SK-N-SH (cell line): Measurements from ENCODE around the gene VPS26A. TPM values are rescaled to one million over a fixed set of nuclear protein-coding genes. Genes with fewer than 3 reads are reported as not detected.
A peak's percentile ranks its signal among the peaks of the same experiment; 100 is the strongest.

Source experiments
- CTCF ChIA-PET: fragments of 300-600, 350-600 bp; formaldehyde crosslinking; extraction: SDS; loops from one replicate; lab custom pipeline; 2021; lab: Yijun Ruan, JAX
- POLR2A ChIA-PET: fragments of 350-600 bp; sonication (Branson Sonifier 250); formaldehyde crosslinking; extraction: SDS; loops from one replicate; lab custom pipeline; 2020; ENCODE audit warnings: antibody characterized with exemption, inconsistent platforms; lab: Yijun Ruan, JAX
- DNase-seq: peaks from one replicate; pipeline ENCODE4 v3.0.0; 2012
- H2AFZ ChIP-seq: fragments of 200-600 bp; sonication (generic); 2 replicates; pipeline ENCODE4 v1.8.1; 2016; ENCODE audit warnings: antibody characterized with exemption, mild to moderate bottlenecking, low read depth
- H3F3A ChIP-seq: fragments of 200-600 bp; sonication (generic); replicated peaks from 2 replicates; pipeline ENCODE3; 2016; ENCODE audit warnings: antibody characterized with exemption, mild to moderate bottlenecking; ENCODE audit not compliant: insufficient read depth
- H3K27ac ChIP-seq, 2 experiments: fragments of 200-500 bp in 1 of 2; fragments of 200-600 bp in 1 of 2; sonication (Bioruptor generic) in 1 of 2; sonication (generic), shearing (Covaris generic) in 1 of 2; 2 replicates each; pipeline versions ENCODE4 v1.5.1 to v1.6.1; 2014 to 2016; ENCODE audit warnings: low read depth in 2 of 2, inconsistent platforms in 1 of 2, low read length in 1 of 2, mild to moderate bottlenecking in 1 of 2, mixed read lengths in 1 of 2
- H3K27me3 ChIP-seq: fragments of 200-600 bp; sonication (generic), shearing (Covaris generic); 2 replicates; pipeline ENCODE4 v1.6.1; 2016; ENCODE audit warnings: mixed run types; ENCODE audit not compliant: insufficient read depth
- H3K36me3 ChIP-seq, 2 experiments: fragments of 200-500 bp in 1 of 2; fragments of 200-600 bp in 1 of 2; sonication (Bioruptor generic) in 1 of 2; sonication (generic) in 1 of 2; replicated peaks in 1 of 2; 2 replicates each; pipeline versions ENCODE3 to v1.5.1; 2014 to 2016; ENCODE audit warnings: low read length in 1 of 2, mild to moderate bottlenecking in 1 of 2; ENCODE audit not compliant: insufficient read depth in 2 of 2, control insufficient read depth in 1 of 2
- H3K4me1 ChIP-seq, 2 experiments: fragments of 200-500 bp in 1 of 2; fragments of 200-600 bp in 1 of 2; sonication (Bioruptor generic) in 1 of 2; sonication (generic), shearing (Covaris generic) in 1 of 2; 2 replicates each; pipeline versions ENCODE4 v1.5.1 to v1.6.1; 2014 to 2016; ENCODE audit warnings: low read depth in 1 of 2, low read length in 1 of 2, mixed run types in 1 of 2; ENCODE audit not compliant: insufficient read depth in 2 of 2, control insufficient read depth in 1 of 2
- H3K4me2 ChIP-seq: fragments of 200-600 bp; sonication (generic), shearing (Covaris generic); 2 replicates; pipeline ENCODE4 v1.6.1; 2017; ENCODE audit warnings: mixed run types
- H3K4me3 ChIP-seq, 2 experiments: fragments of 200-500 bp in 1 of 2; fragments of 200-600 bp in 1 of 2; sonication (Bioruptor generic) in 1 of 2; sonication (generic), shearing (Covaris generic) in 1 of 2; 2 replicates each; pipeline versions ENCODE4 v1.5.1 to v1.8.1; 2014 to 2016; ENCODE audit warnings: low read depth in 2 of 2, inconsistent platforms in 1 of 2, low read length in 1 of 2, mild to moderate bottlenecking in 1 of 2, mixed read lengths in 1 of 2, moderate library complexity in 1 of 2
- H3K79me2 ChIP-seq: fragments of 200-600 bp; sonication (generic); 2 replicates; pipeline ENCODE4 v1.8.1; 2017; ENCODE audit warnings: mild to moderate bottlenecking; ENCODE audit not compliant: insufficient read depth
- H3K9ac ChIP-seq: fragments of 200-600 bp; sonication (generic); 2 replicates; pipeline ENCODE4 v1.6.1; 2017; ENCODE audit warnings: mixed run types
- H3K9me2 ChIP-seq: fragments of 200-600 bp; sonication (generic); 2 replicates; pipeline ENCODE4 v1.6.1; 2017; ENCODE audit warnings: mixed run types
- H3K9me3 ChIP-seq: fragments of 200-600 bp; sonication (generic); 2 replicates; pipeline ENCODE4 v1.6.1; 2017; ENCODE audit warnings: mixed run types, mild to moderate bottlenecking, moderate library complexity
- H4K20me1 ChIP-seq: fragments of 200-600 bp; sonication (generic); 2 replicates; pipeline ENCODE4 v1.6.1; 2017; ENCODE audit warnings: mild to moderate bottlenecking, mixed run types; ENCODE audit not compliant: insufficient read depth
- CHD2 ChIP-seq: fragments of 150-350 bp; IDR thresholded peaks from 2 replicates; pipeline ENCODE4 v1.6.1; 2018; ENCODE audit warnings: low read length; ENCODE audit not compliant: partially characterized antibody
- ELF1 ChIP-seq: IDR thresholded peaks from 2 replicates; pipeline ENCODE4 v1.4.0; 2012
- EP300 ChIP-seq, 2 experiments: IDR thresholded peaks; 2 replicates each; pipeline versions ENCODE4 v1.4.0 to v1.6.1; 2012; ENCODE audit warnings: borderline replicate concordance in 1 of 2, low read depth in 1 of 2, low read length in 1 of 2
- FOXJ3 ChIP-seq: sonication (generic); formaldehyde crosslinking; IDR thresholded peaks from 2 replicates; pipeline ENCODE4 v1.5.1; 2020; ENCODE audit warnings: mild to moderate bottlenecking, missing genetic modification reagents
- GABPA ChIP-seq: IDR thresholded peaks from 2 replicates; pipeline ENCODE4 v1.4.0; 2012; ENCODE audit warnings: low read depth, mild to moderate bottlenecking
- GATA2 ChIP-seq: sonication (generic); formaldehyde crosslinking; IDR thresholded peaks from 2 replicates; pipeline ENCODE4 v1.5.0; 2020; ENCODE audit warnings: mild to moderate bottlenecking, missing genetic modification reagents
- JUND ChIP-seq: IDR thresholded peaks from 2 replicates; pipeline ENCODE4 v1.4.0; 2012
- MEF2A ChIP-seq: IDR thresholded peaks from 2 replicates; pipeline ENCODE4 v1.4.0; 2012; ENCODE audit warnings: low read depth, borderline replicate concordance
- MXI1 ChIP-seq: IDR thresholded peaks from 2 replicates; pipeline ENCODE4 v1.6.1; 2012; ENCODE audit warnings: mild to moderate bottlenecking, low read depth, low read length, improper control_type of control experiment
- NFIC ChIP-seq: IDR thresholded peaks from 2 replicates; pipeline ENCODE4 v1.4.0; 2012; ENCODE audit warnings: borderline replicate concordance
- NRF1 ChIP-seq: IDR thresholded peaks from 2 replicates; pipeline ENCODE4 v1.6.1; 2012; ENCODE audit warnings: low read depth, mild to moderate bottlenecking, low read length
- POLR2AphosphoS5 ChIP-seq: IDR thresholded peaks from 2 replicates; pipeline ENCODE4 v1.6.1; 2012; ENCODE audit warnings: low read depth, low read length
- RAD21 ChIP-seq: IDR thresholded peaks from 2 replicates; pipeline ENCODE4 v1.6.1; 2012; ENCODE audit warnings: mild to moderate bottlenecking, low read length
- TAF1 ChIP-seq: IDR thresholded peaks from 2 replicates; pipeline ENCODE4 v1.6.1; 2012; ENCODE audit warnings: low read depth, mild to moderate bottlenecking, low read length, moderate library complexity, borderline replicate concordance
- TCF12 ChIP-seq: IDR thresholded peaks from 2 replicates; pipeline ENCODE4 v1.4.0; 2012
- TEAD4 ChIP-seq: IDR thresholded peaks from 2 replicates; pipeline ENCODE4 v1.4.0; 2012; ENCODE audit warnings: mild to moderate bottlenecking, borderline replicate concordance; ENCODE audit not compliant: insufficient read depth
- YY1 ChIP-seq: IDR thresholded peaks from 2 replicates; pipeline ENCODE4 v1.4.0; 2012; ENCODE audit warnings: low read depth, mild to moderate bottlenecking
- WGBS: methylation state at CpG from one replicate; pipeline ENCODE4 v1.1.6; 2017; ENCODE audit warnings: low lambda C conversion rate; 5-methylcytosine and 5-hydroxymethylcytosine counted together
- polyA plus RNA-seq, 3 experiments: library from polyadenylated mRNA; depleted of rRNA; stranded (reverse); fragments of >200 nt; gene quantifications; 2 replicates each; pipeline ENCODE4 v1.2.3, GENCODE V29; 2012
- TF ChIP-seq, protein P1 (sequence below): IDR thresholded peaks from 2 replicates; pipeline ENCODE4 v1.4.0; 2012; ENCODE audit warnings: low read depth, borderline replicate concordance
- TF ChIP-seq, protein P2 (sequence below): fragments of 150-350 bp; IDR thresholded peaks from 2 replicates; pipeline ENCODE4 v1.6.1; 2016; ENCODE audit warnings: mild to moderate bottlenecking, low read depth, low read length
- TF ChIP-seq, protein P3 (sequence below): fragments of 150-350 bp; IDR thresholded peaks from 2 replicates; pipeline ENCODE4 v1.6.1; 2017; ENCODE audit warnings: antibody characterized with exemption, low read length, low read depth, borderline replicate concordance
- TF ChIP-seq, protein P4 (sequence below): IDR thresholded peaks from 2 replicates; pipeline ENCODE4 v1.4.0; 2012; ENCODE audit warnings: low read depth, borderline replicate concordance
- TF ChIP-seq, protein P5 (sequence below): IDR thresholded peaks from 2 replicates; pipeline ENCODE4 v1.4.0; 2012; ENCODE audit warnings: low read depth

Gene VPS26A
- polyA plus RNA-seq, 1 of the 3 experiments (the other 2 are of a cell fraction) = 10.6 TPM

DNA sequence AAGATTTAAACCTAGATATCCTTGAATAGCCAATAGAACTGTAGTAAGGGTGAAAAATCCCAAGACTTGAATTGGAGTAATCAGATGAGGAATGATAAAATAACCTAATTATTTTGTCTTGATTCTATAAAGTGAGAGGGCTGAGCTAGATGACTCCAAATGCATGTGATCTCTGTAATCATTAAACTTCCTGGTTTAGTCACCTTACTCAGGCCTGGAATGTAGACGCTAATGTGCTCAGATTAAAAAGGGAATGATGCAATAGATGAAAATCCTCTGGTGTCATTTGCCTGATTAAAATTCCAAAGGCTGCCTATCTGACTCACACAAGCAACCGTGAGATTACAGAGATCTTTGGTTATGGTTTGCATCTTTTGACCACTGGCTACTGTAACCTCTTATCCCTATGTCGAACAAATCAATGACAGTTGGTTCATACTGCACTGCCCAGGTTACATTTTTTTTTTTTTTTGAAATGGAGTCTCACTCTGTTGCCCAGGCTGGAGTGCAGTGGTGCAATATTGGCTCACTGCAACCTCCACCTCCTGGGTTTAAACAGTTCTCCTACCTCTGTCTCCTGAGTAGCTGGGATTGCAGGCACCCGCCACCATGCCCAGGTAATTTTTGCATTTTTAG, 93.3 kb downstream of the VPS26A start:
- Histone ChIP-seq H4K20me1 (no peaks in the 10 kb centered on the region), H3F3A (no peaks in the 10 kb centered on the region), H3K4me3 (no peak overlapping the region), H3K4me2 (no peak overlapping the region), H3K27me3 (no peaks in the 10 kb centered on the region), H3K9ac (no peak overlapping the region; the same call in 1 of the 2 replicates), H3K9me3 (no peaks in the 10 kb centered on the region), H3K9me2 (no peaks in the 10 kb centered on the region), H3K4me1 (peaks cover 0 to 19% of the 10 kb centered on the region in 2 experiments; a peak in 1 of 4 replicates), H2AFZ (no peak overlapping the region), H3K27ac (peak overlapping the region in 1 of 2 experiments; percentile 44; a peak in 2 of 4 replicates), H3K36me3 (no peaks in the 10 kb centered on the region), H3K79me2 (no peaks in the 10 kb centered on the region)
- POLR2A ChIA-PET = no interaction called here
- no peak for DNase-seq
- whole genome bisulfite sequencing = 38% methylated on average over 4 of the region's 4 CpGs
- CTCF ChIA-PET = interaction anchor here (1.2 to 2.0 kb wide), 2 partner anchors 15 to 191 kb away, joined by 4 read pairs; no protein-coding TSS in a partner anchor
- TF ChIP-seq JUND (no peak), NFIC (no peak), GATA2 (CRISPR knock-in tag) (no peak), GABPA (no peak), MXI1 (no peak), YY1 (no peak), TEAD4 (peak; percentile 17; the same call in 1 of the 2 replicates), CHD2 (no peak), TAF1 (no peak), ELF1 (no peak; the same call in 1 of the 2 replicates), TCF12 (0 out of 2 replicates have a peak, but pooled peaks have one; percentile 9)
- TF ChIP-seq, protein P1, sequence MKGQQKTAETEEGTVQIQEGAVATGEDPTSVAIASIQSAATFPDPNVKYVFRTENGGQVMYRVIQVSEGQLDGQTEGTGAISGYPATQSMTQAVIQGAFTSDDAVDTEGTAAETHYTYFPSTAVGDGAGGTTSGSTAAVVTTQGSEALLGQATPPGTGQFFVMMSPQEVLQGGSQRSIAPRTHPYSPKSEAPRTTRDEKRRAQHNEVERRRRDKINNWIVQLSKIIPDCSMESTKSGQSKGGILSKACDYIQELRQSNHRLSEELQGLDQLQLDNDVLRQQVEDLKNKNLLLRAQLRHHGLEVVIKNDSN = no peak

DNA sequence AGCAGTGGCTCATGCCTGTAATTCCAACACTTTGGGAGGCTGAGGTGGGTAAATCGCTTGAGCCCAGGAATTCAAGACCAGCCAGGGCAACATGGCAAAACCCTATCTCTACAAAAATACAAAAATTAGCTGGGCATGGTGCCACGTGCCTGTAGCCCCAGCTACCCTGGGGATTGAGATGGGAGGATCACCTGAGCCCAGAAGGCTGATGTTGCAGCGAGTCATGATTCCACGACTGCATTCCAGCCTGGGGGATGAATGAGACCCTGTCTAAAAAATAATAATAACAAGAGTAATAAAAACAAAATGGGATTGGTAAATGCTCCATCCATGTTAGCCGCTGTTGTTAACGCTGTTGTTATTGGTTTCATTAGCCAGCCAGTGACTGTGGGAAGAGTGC, 94.9 kb downstream of the VPS26A start:
- DNase-seq = no peak
- H3K9me3 ChIP-seq = no peaks in the 10 kb centered on the region
- 91% methylated on average over 6 of the region's 6 CpGs for whole genome bisulfite sequencing
- TF ChIP-seq, protein P2, sequence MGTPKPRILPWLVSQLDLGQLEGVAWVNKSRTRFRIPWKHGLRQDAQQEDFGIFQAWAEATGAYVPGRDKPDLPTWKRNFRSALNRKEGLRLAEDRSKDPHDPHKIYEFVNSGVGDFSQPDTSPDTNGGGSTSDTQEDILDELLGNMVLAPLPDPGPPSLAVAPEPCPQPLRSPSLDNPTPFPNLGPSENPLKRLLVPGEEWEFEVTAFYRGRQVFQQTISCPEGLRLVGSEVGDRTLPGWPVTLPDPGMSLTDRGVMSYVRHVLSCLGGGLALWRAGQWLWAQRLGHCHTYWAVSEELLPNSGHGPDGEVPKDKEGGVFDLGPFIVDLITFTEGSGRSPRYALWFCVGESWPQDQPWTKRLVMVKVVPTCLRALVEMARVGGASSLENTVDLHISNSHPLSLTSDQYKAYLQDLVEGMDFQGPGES = no peak
- TF ChIP-seq RAD21 = no peak
- TF ChIP-seq FOXJ3 (CRISPR knock-in tag) = no peak
- no peak for TF ChIP-seq EP300 (IDR thresholded peaks at IDR 0.05; ENCODE audit: borderline replicate concordance in 1 of 2, low read depth in 1 of 2, low read length in 1 of 2)
- no peak for TF ChIP-seq ELF1
- TF ChIP-seq, protein P1 = no peak
- no peak for TF ChIP-seq JUND
- TF ChIP-seq CHD2 = no peak
- no peak for TF ChIP-seq POLR2AphosphoS5
- TF ChIP-seq MEF2A = no peak
- TF ChIP-seq, protein P3, sequence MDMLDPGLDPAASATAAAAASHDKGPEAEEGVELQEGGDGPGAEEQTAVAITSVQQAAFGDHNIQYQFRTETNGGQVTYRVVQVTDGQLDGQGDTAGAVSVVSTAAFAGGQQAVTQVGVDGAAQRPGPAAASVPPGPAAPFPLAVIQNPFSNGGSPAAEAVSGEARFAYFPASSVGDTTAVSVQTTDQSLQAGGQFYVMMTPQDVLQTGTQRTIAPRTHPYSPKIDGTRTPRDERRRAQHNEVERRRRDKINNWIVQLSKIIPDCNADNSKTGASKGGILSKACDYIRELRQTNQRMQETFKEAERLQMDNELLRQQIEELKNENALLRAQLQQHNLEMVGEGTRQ = no peak
- TF ChIP-seq, protein P4, sequence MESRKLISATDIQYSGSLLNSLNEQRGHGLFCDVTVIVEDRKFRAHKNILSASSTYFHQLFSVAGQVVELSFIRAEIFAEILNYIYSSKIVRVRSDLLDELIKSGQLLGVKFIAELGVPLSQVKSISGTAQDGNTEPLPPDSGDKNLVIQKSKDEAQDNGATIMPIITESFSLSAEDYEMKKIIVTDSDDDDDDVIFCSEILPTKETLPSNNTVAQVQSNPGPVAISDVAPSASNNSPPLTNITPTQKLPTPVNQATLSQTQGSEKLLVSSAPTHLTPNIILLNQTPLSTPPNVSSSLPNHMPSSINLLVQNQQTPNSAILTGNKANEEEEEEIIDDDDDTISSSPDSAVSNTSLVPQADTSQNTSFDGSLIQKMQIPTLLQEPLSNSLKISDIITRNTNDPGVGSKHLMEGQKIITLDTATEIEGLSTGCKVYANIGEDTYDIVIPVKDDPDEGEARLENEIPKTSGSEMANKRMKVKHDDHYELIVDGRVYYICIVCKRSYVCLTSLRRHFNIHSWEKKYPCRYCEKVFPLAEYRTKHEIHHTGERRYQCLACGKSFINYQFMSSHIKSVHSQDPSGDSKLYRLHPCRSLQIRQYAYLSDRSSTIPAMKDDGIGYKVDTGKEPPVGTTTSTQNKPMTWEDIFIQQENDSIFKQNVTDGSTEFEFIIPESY = no peak
- TF ChIP-seq NRF1 = no peak
- no peak for TF ChIP-seq YY1
- TF ChIP-seq, protein P5, sequence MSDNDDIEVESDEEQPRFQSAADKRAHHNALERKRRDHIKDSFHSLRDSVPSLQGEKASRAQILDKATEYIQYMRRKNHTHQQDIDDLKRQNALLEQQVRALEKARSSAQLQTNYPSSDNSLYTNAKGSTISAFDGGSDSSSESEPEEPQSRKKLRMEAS = no peak

More for the DNA sequence above, 94.9 kb downstream of the VPS26A start:
- H3K4me2 ChIP-seq = no peak overlapping the region
- H3K27me3 ChIP-seq = no peaks in the 10 kb centered on the region
- no peaks in the 10 kb centered on the region for H4K20me1 ChIP-seq
- H3K79me2 ChIP-seq = no peaks in the 10 kb centered on the region
- POLR2A ChIA-PET = no interaction called here
- H3K4me3 ChIP-seq = no peak overlapping the region
- CTCF ChIA-PET = interaction anchor here (1.2 kb wide), 1 partner anchor 174 kb away, joined by 3 read pairs; no protein-coding TSS in a partner anchor
- H3K9ac ChIP-seq = no peak overlapping the region
- no peaks in the 10 kb centered on the region for H3K36me3 ChIP-seq
- no peak overlapping the region for H3K27ac ChIP-seq
- no peaks in the 10 kb centered on the region for H3F3A ChIP-seq
- no peaks in the 10 kb centered on the region for H3K9me2 ChIP-seq
- no peak overlapping the region for H2AFZ ChIP-seq
- peaks cover 3 to 19% of the 10 kb centered on the region in 2 experiments; a peak in 2 of 4 replicates for H3K4me1 ChIP-seq
